ENCODE data around the gene GSTK1.

The GSTK1 gene

GRCh38 chr7:143250822-143251221 lies 12.4 kb upstream of the GSTK1 start:
- no peak for DNase-seq (ENCODE audit: extremely low spot score)
- POLR2A ChIA-PET, result no interaction called here
- CTCF ChIA-PET, result interaction anchor here (0.7 to 3.6 kb wide), 2 partner anchors 10 to 49 kb away, joined by 3 to 29 read pairs; no protein-coding TSS in a partner anchor
- no peak for TF ChIP-seq CTCF (IDR thresholded peaks at IDR 0.05; ENCODE audit: control extremely low read depth, extremely low read depth, low read depth, missing control alignments)

- CTCF ChIA-PET, result interaction anchor here (1.6 kb wide), 1 partner anchor 12 kb away, joined by 4 read pairs; no protein-coding TSS in a partner anchor
- no peak for TF ChIP-seq CTCF (IDR thresholded peaks at IDR 0.05; ENCODE audit: control extremely low read depth, extremely low read depth, low read depth, missing control alignments)
- POLR2A ChIA-PET, result no interaction called here
- no peak for DNase-seq (ENCODE audit: extremely low spot score)
These were observed 11.2 kb upstream of the GSTK1 start for GRCh38 chr7:143252006-143252405.

GRCh38 chr7:143255564-143255963 lies 7.7 kb upstream of the GSTK1 start:
- CTCF ChIA-PET, result interaction anchor here (0.7 to 10.7 kb wide), 6 partner anchors 15 to 50 kb away, joined by 3 to 103 read pairs (median 3); partner anchors contain the start of gene CASP2
- DNase-seq (ENCODE audit: extremely low spot score), result no peak
- TF ChIP-seq CTCF (IDR thresholded peaks at IDR 0.05; ENCODE audit: control extremely low read depth, extremely low read depth, low read depth, missing control alignments), result no peak
- POLR2A ChIA-PET, result no interaction called here

GRCh38 chr7:143256325-143256724 lies 6.9 kb upstream of the GSTK1 start:
- TF ChIP-seq CTCF (IDR thresholded peaks at IDR 0.05; ENCODE audit: control extremely low read depth, extremely low read depth, low read depth, missing control alignments), result no peak
- no peak for DNase-seq (ENCODE audit: extremely low spot score)
- ChIA-PET POLR2A (no interaction called here), CTCF (interaction anchor here (1.1 to 10.7 kb wide), 4 partner anchors 15 to 53 kb away, joined by 3 to 103 read pairs (median 3); no protein-coding TSS in a partner anchor)

- DNase-seq (ENCODE audit: extremely low spot score), result peak; percentile 28
- ChIA-PET CTCF (interaction anchor here (1.1 to 10.7 kb wide), 2 partner anchors 16 to 52 kb away, joined by 3 to 103 read pairs; no protein-coding TSS in a partner anchor), POLR2A (no interaction called here)
- TF ChIP-seq CTCF (IDR thresholded peaks at IDR 0.05; ENCODE audit: control extremely low read depth, extremely low read depth, low read depth, missing control alignments), result no peak
These were observed 6.3 kb upstream of the GSTK1 start for GRCh38 chr7:143256932-143257331.

- TF ChIP-seq CTCF (IDR thresholded peaks at IDR 0.05; ENCODE audit: control extremely low read depth, extremely low read depth, low read depth, missing control alignments), result no peak
- ChIA-PET CTCF (interaction anchor here (1.4 to 10.7 kb wide), 2 partner anchors 17 to 159 kb away, joined by 3 to 103 read pairs; no protein-coding TSS in a partner anchor), POLR2A (no interaction called here)
- no peak for DNase-seq (ENCODE audit: extremely low spot score)
These were observed 5.7 kb upstream of the GSTK1 start for GRCh38 chr7:143257501-143257900.

Data from GM10248 (cell line).